ENCODE results near the gene FBL. TPM values are rescaled to one million over a fixed set of nuclear protein-coding genes. Genes with fewer than 3 reads are reported as not detected.
A peak's percentile ranks its signal among the peaks of the same experiment; 100 is the strongest.

FBL gene
- total and polyA plus RNA-seq, 7 donors, result 70.3 to 267 (median 142) TPM

GRCh38 chr19:39870171-39870971, 24.2 kb upstream of the FBL start:
- H3K36me3 ChIP-seq (ENCODE audit: insufficient read depth in 1 of 2, low read depth in 1 of 2), result no peaks in the 10 kb centered on the region
- TF ChIP-seq CTCF (IDR thresholded peaks at IDR 0.05), result no peak
- DNase-seq (no peak), ATAC-seq (no peak)
- no peaks in the 10 kb centered on the region for H3K4me1 ChIP-seq
- H3K27me3 ChIP-seq (ENCODE audit: insufficient read depth in 3 of 3, low read length in 2 of 3), result no peaks in the 10 kb centered on the region
- intact Hi-C loops (cut with DNase I), result no loop called here
- H3K9me3 ChIP-seq, result no peaks in the 10 kb centered on the region
- no peak overlapping the region for H3K27ac ChIP-seq
- 48 to 54% (median 52%) methylated on average over 16 of the region's 16 CpGs for WGBS, 3 donors
- no peak overlapping the region for H3K4me3 ChIP-seq

- ATAC-seq (no peak), DNase-seq (no peak)
- no peak overlapping the region for H3K4me3 ChIP-seq
- no peaks in the 10 kb centered on the region for H3K9me3 ChIP-seq
- intact Hi-C loops (cut with DNase I), result no loop called here
- WGBS, 3 donors, result 92 to 94% (median 94%) methylated on average over 6 of the region's 6 CpGs
- no peaks in the 10 kb centered on the region for H3K4me1 ChIP-seq
- no peaks in the 10 kb centered on the region for H3K36me3 ChIP-seq (ENCODE audit: insufficient read depth in 1 of 2, low read depth in 1 of 2)
- H3K27me3 ChIP-seq (ENCODE audit: insufficient read depth in 3 of 3, low read length in 2 of 3), result no peaks in the 10 kb centered on the region
- H3K27ac ChIP-seq, result no peak overlapping the region
- TF ChIP-seq CTCF (IDR thresholded peaks at IDR 0.05), result no peak
These were observed 21.8 kb upstream of the FBL start for GRCh38 chr19:39867952-39868351.

- no peaks in the 10 kb centered on the region for H3K27me3 ChIP-seq (ENCODE audit: insufficient read depth in 3 of 3, low read length in 2 of 3)
- TF ChIP-seq CTCF (IDR thresholded peaks at IDR 0.05), result no peak
- H3K9me3 ChIP-seq, result no peaks in the 10 kb centered on the region
- peak; percentile 64 to 92 (median 84) for ATAC-seq
- H3K4me3 ChIP-seq, result no peak overlapping the region
- H3K27ac ChIP-seq, result peak overlapping the region; percentile 4
- DNase-seq, result no peak
- no peaks in the 10 kb centered on the region for H3K36me3 ChIP-seq (ENCODE audit: insufficient read depth in 1 of 2, low read depth in 1 of 2)
- intact Hi-C loops (cut with DNase I), result no loop called here
- H3K4me1 ChIP-seq, result no peaks in the 10 kb centered on the region
- 62 to 75% (median 72%) methylated on average over 2 of the region's 2 CpGs for WGBS, 3 donors
These were observed 21.0 kb upstream of the FBL start for GRCh38 chr19:39867133-39867532.

- 86 to 92% (median 88%) methylated on average over 5 of the region's 5 CpGs for WGBS, 3 donors
- no peak for TF ChIP-seq CTCF (IDR thresholded peaks at IDR 0.05)
- Histone ChIP-seq H3K4me1 (no peaks in the 10 kb centered on the region), H3K4me3 (no peak overlapping the region), H3K27me3 (ENCODE audit: insufficient read depth in 3 of 3, low read length in 2 of 3) (no peaks in the 10 kb centered on the region), H3K9me3 (no peaks in the 10 kb centered on the region), H3K36me3 (ENCODE audit: insufficient read depth in 1 of 2, low read depth in 1 of 2) (no peaks in the 10 kb centered on the region), H3K27ac (no peak overlapping the region)
- intact Hi-C loops (cut with DNase I), result no loop called here
- DNase-seq (no peak), ATAC-seq (no peak)
These were observed 19.8 kb upstream of the FBL start for GRCh38 chr19:39865953-39866352.

- H3K4me3 ChIP-seq, result no peak overlapping the region
- no peaks in the 10 kb centered on the region for H3K36me3 ChIP-seq (ENCODE audit: insufficient read depth in 1 of 2, low read depth in 1 of 2)
- intact Hi-C loops (cut with DNase I), result no loop called here
- DNase-seq (no peak), ATAC-seq (no peak)
- H3K27me3 ChIP-seq (ENCODE audit: insufficient read depth in 3 of 3, low read length in 2 of 3), result no peaks in the 10 kb centered on the region
- no peaks in the 10 kb centered on the region for H3K4me1 ChIP-seq
- TF ChIP-seq CTCF (IDR thresholded peaks at IDR 0.05), result no peak
- WGBS, 3 donors, result 86 to 97% (median 91%) methylated on average over 2 of the region's 2 CpGs
- no peak overlapping the region for H3K27ac ChIP-seq
- H3K9me3 ChIP-seq, result no peaks in the 10 kb centered on the region
These were observed 19.0 kb upstream of the FBL start for GRCh38 chr19:39865186-39865585.
